Lower leg skin (tissue), 3 donors: Measurements from ENCODE around the gene NBAS.

ENCODE experiments used
- POLR2A ChIP-seq, 2 donors: fragments of 450-650 bp; IDR thresholded peaks; one replicate each; pipeline ENCODE4 v1.6.1; 2016 to 2017; ENCODE audit warnings: antibody characterized with exemption in 2 of 2, mild to moderate bottlenecking in 1 of 2, moderate library complexity in 1 of 2
- TF ChIP-seq, protein P1 (sequence below), 3 donors: fragments of 450-650 bp; IDR thresholded peaks; one replicate each; pipeline ENCODE4 v1.5.1; 2016; ENCODE audit warnings: antibody characterized with exemption in 3 of 3, mild to moderate bottlenecking in 3 of 3, moderate library complexity in 2 of 3

DNA sequence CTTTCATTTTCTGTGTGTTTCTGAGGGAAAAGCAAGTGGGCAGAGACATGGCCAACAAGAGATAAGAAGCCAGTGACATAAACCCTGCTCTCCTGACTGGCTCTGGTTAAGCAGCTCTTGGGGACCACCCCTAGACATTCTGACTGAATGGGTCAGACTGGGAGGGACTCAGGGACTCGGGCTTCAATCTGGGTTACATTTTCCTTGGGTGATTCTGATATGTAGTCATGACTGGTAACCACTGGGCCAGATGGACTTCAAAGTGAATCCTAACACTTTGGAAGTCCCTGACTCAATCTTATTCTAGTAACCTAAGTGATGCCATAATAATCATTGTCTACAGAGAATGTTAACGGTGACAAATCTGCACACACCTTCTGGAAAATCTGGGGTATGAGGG is 397.8 kb downstream of the NBAS start:
- TF ChIP-seq, protein P1, sequence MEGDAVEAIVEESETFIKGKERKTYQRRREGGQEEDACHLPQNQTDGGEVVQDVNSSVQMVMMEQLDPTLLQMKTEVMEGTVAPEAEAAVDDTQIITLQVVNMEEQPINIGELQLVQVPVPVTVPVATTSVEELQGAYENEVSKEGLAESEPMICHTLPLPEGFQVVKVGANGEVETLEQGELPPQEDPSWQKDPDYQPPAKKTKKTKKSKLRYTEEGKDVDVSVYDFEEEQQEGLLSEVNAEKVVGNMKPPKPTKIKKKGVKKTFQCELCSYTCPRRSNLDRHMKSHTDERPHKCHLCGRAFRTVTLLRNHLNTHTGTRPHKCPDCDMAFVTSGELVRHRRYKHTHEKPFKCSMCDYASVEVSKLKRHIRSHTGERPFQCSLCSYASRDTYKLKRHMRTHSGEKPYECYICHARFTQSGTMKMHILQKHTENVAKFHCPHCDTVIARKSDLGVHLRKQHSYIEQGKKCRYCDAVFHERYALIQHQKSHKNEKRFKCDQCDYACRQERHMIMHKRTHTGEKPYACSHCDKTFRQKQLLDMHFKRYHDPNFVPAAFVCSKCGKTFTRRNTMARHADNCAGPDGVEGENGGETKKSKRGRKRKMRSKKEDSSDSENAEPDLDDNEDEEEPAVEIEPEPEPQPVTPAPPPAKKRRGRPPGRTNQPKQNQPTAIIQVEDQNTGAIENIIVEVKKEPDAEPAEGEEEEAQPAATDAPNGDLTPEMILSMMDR (IDR thresholded peaks at IDR 0.05): no peak
- no peak for TF ChIP-seq POLR2A (IDR thresholded peaks at IDR 0.05)
